Epidermal melanocyte (primary cell): ENCODE results near the gene NUDT14.

Experiments used
- DNase-seq: peaks from one replicate; pipeline ENCODE4 v3.0.0; 2011; ENCODE audit warnings: low spot score; ENCODE audit not compliant: insufficient read length

The NUDT14 gene

GRCh38 chr14:105136401-105137322 is 44.5 kb downstream of the NUDT14 start:
- DNase-seq: no peak

- DNase-seq: no peak
Observed at GRCh38 chr14:105135700-105136395, 45.3 kb downstream of the NUDT14 start.

- DNase-seq: no peak
Observed at GRCh38 chr14:105132921-105133654, 48.0 kb downstream of the NUDT14 start.

- DNase-seq: no peak
Observed at GRCh38 chr14:105131241-105131640, 49.9 kb downstream of the NUDT14 start.

- no peak for DNase-seq
Observed at GRCh38 chr14:105128059-105128458, 53.1 kb downstream of the NUDT14 start.

- no peak for DNase-seq
Observed at GRCh38 chr14:105126981-105127329, 54.2 kb downstream of the NUDT14 start.

- DNase-seq: no peak
Observed at GRCh38 chr14:105126126-105126980, 54.8 kb downstream of the NUDT14 start.

- no peak for DNase-seq
Observed at GRCh38 chr14:105124823-105125222, 56.3 kb downstream of the NUDT14 start.

GRCh38 chr14:105123981-105124765 is 56.9 kb downstream of the NUDT14 start:
- no peak for DNase-seq

- peak; percentile 50 for DNase-seq
Observed at GRCh38 chr14:105123064-105123665, 57.9 kb downstream of the NUDT14 start.
